HG03095 (cell line): ENCODE data around the gene ARPC1B.
"Not testable (repeated sequence)": the region's sequence is repeated elsewhere in the genome, so short reads cannot be mapped to it uniquely, and the experiment has no call there.

Experiments
- ATAC-seq: cut with Tn5 transposase; IDR thresholded peaks from one replicate; pipeline ENCODE4 v1.9.1; 2021; ENCODE audit warnings: moderate library complexity; ENCODE audit not compliant: unreplicated experiment

Gene ARPC1B

GRCh38 chr7:99366646-99367045, 7.9 kb upstream of the ARPC1B start:
- ATAC-seq = no peak

GRCh38 chr7:99368750-99369389, 5.7 kb upstream of the ARPC1B start:
- no peak for ATAC-seq

- no peak for ATAC-seq
These were observed 4.7 kb upstream of the ARPC1B start for GRCh38 chr7:99369767-99370391.

- no peak for ATAC-seq
These were observed 3.1 kb upstream of the ARPC1B start for GRCh38 chr7:99371376-99371920.

GRCh38 chr7:99372275-99373090, 2.0 kb upstream of the ARPC1B start:
- ATAC-seq = no peak

- ATAC-seq = no peak
These were observed 1.2 kb upstream of the ARPC1B start for GRCh38 chr7:99373091-99374066.

- peak; percentile 36 for ATAC-seq
These were observed 709 bp downstream of the ARPC1B start for GRCh38 chr7:99375070-99375807.

- peak; percentile 28 for ATAC-seq
These were observed 4.6 kb downstream of the ARPC1B start for GRCh38 chr7:99379043-99379577.

- ATAC-seq = not testable (repeated sequence)
These were observed 5.1 kb downstream of the ARPC1B start for GRCh38 chr7:99379693-99380031.

- peak; percentile 37 for ATAC-seq
These were observed 5.7 kb downstream of the ARPC1B start for GRCh38 chr7:99380032-99380822.

- peak; percentile 55 for ATAC-seq
These were observed 6.5 kb downstream of the ARPC1B start for GRCh38 chr7:99380823-99381663.

- no peak for ATAC-seq
These were observed 7.1 kb downstream of the ARPC1B start for GRCh38 chr7:99381664-99382075.

GRCh38 chr7:99383203-99383602, 8.7 kb downstream of the ARPC1B start:
- ATAC-seq = no peak

- ATAC-seq = no peak
These were observed 9.4 kb downstream of the ARPC1B start for GRCh38 chr7:99383791-99384370.

- no peak for ATAC-seq
These were observed 10.0 kb downstream of the ARPC1B start for GRCh38 chr7:99384523-99384922.

- ATAC-seq = no peak
These were observed 11.0 kb downstream of the ARPC1B start for GRCh38 chr7:99385564-99385963.

- no peak for ATAC-seq
These were observed 12.2 kb downstream of the ARPC1B start for GRCh38 chr7:99386584-99387238.
